ENCODE results near the gene SHROOM3. TPM values are rescaled to one million over a fixed set of nuclear protein-coding genes. Genes with fewer than 3 reads are reported as not detected.
A peak's percentile ranks its signal among the peaks of the same experiment; 100 is the strongest.

SHROOM3 gene
- total RNA-seq, 1 experiment from 2014 or later = 27.6 TPM

GRCh38 chr4:76546759-76547742 is 112.0 kb downstream of the SHROOM3 start:
- no peaks in the 10 kb centered on the region for H4K20me1 ChIP-seq (ENCODE audit: control insufficient read depth, insufficient read depth, insufficient read length)
- H3T11ph ChIP-seq (ENCODE audit: low read length) = no peak overlapping the region
- H3K36me3 Mint-ChIP-seq (ENCODE audit: insufficient read depth in 1 of 3, low read depth in 3 of 3) = peaks cover 0 to 9% (median 5%) of the 10 kb centered on the region in 3 experiments; a peak in 3 of 7 replicates
- no peak overlapping the region for H4K5ac ChIP-seq (ENCODE audit: insufficient read length, low read depth, low read length)
- no peak overlapping the region for H2BK12ac ChIP-seq (ENCODE audit: insufficient read length, low read depth, low read length)
- H2BK5ac ChIP-seq (ENCODE audit: insufficient read length, low read length) = peak overlapping the region; percentile 13
- H3K56ac ChIP-seq (ENCODE audit: insufficient read length, low read depth, low read length) = no peak overlapping the region
- no peak overlapping the region for H3K4me3 Mint-ChIP-seq
- no peak overlapping the region for H2AFZ ChIP-seq (ENCODE audit: low read length)
- no peaks in the 10 kb centered on the region for H3K27me3 Mint-ChIP-seq (ENCODE audit: low read depth)
- no peaks in the 10 kb centered on the region for H3K23me2 ChIP-seq (ENCODE audit: insufficient read length, low read depth, low read length, poor library complexity, severe bottlenecking)
- no peak overlapping the region for H4K91ac ChIP-seq (ENCODE audit: insufficient read length, low read depth, low read length)
- H3K4me1 ChIP-seq (ENCODE audit: insufficient read depth, low read length) = peaks cover 4% of the 10 kb centered on the region
- no peaks in the 10 kb centered on the region for H3K9me3 ChIP-seq (ENCODE audit: control insufficient read depth, low read depth, low read length)
- no peak for DNase-seq
- H4K8ac ChIP-seq (replicated peaks; ENCODE audit: insufficient read length, low read depth, low read length) = no peak overlapping the region
- peak overlapping the region; percentile 51 for H2BK120ac ChIP-seq (ENCODE audit: low read depth, low read length, poor library complexity, severe bottlenecking)
- H3K18ac ChIP-seq (ENCODE audit: insufficient read length, low read depth, low read length) = no peak overlapping the region
- no peak overlapping the region for H2AK5ac ChIP-seq (ENCODE audit: insufficient read length, low read length)
- no peak overlapping the region for H3K4me2 ChIP-seq (ENCODE audit: insufficient read depth, insufficient read length, low read length)
- 0 out of 5 replicates have a peak, but pooled peaks cover 0 to 2% of the 10 kb centered on the region in 2 experiments for H3K9me3 Mint-ChIP-seq
- no peak overlapping the region for H2BK15ac ChIP-seq (ENCODE audit: low read depth, low read length)
- peak overlapping the region; percentile 72 for H3K27ac ChIP-seq (ENCODE audit: insufficient read length, low read depth, low read length)
- H3K27me3 ChIP-seq (ENCODE audit: insufficient read depth, low read length) = no peaks in the 10 kb centered on the region
- WGBS (ENCODE audit: extremely low coverage, insufficient read length, low lambda C conversion rate) = no CpG with 5 or more reads among the region's 14 CpGs
- no peak overlapping the region for H3K23ac ChIP-seq (ENCODE audit: insufficient read length, low read depth, low read length)
- no peak overlapping the region for H2BK20ac ChIP-seq (ENCODE audit: low read depth, low read length, poor library complexity, severe bottlenecking)
- H3K4me1 Mint-ChIP-seq = peaks cover 31 to 35% of the 10 kb centered on the region in 2 experiments
- no peak overlapping the region for H3K9ac ChIP-seq (ENCODE audit: extremely low read depth, insufficient read length, low read length)
- H3K79me2 ChIP-seq (ENCODE audit: insufficient read depth, low read length) = no peaks in the 10 kb centered on the region
- no peak overlapping the region for H3K14ac ChIP-seq (ENCODE audit: insufficient read depth, low read length)
- no peak for TF ChIP-seq CTCF (conservative IDR thresholded peaks at IDR 0.05)
- no peak overlapping the region for H3K4ac ChIP-seq (ENCODE audit: low read depth, low read length)
- peak overlapping the region; percentile 62 to 97 (median 83) for H3K27ac Mint-ChIP-seq
- no peaks in the 10 kb centered on the region for H3K79me1 ChIP-seq (ENCODE audit: insufficient read depth, low read depth, low read length, poor library complexity, severe bottlenecking)
